NCI-H1436 (cell line): Measurements from ENCODE around the gene HOXC4.

Source experiments
- DNase-seq: peaks from one replicate; lab custom pipeline; 2025; lab: John Stamatoyannopoulos, UW

HOXC4 gene

GRCh38 chr12:54016051-54016450, 37.6 kb upstream of the HOXC4 start:
- no peak for DNase-seq

GRCh38 chr12:54016478-54016964, 37.1 kb upstream of the HOXC4 start:
- no peak for DNase-seq

GRCh38 chr12:54017027-54017788, 36.4 kb upstream of the HOXC4 start:
- no peak for DNase-seq

GRCh38 chr12:54017878-54018467, 35.7 kb upstream of the HOXC4 start:
- peak; percentile 90 for DNase-seq

- no peak for DNase-seq
Observed at GRCh38 chr12:54018468-54018984, 35.1 kb upstream of the HOXC4 start.

- DNase-seq: no peak
Observed at GRCh38 chr12:54019091-54019811, 34.4 kb upstream of the HOXC4 start.

- DNase-seq: no peak
Observed at GRCh38 chr12:54019924-54020590, 33.6 kb upstream of the HOXC4 start.

GRCh38 chr12:54020591-54021405, 32.8 kb upstream of the HOXC4 start:
- no peak for DNase-seq

GRCh38 chr12:54021432-54022013, 32.1 kb upstream of the HOXC4 start:
- no peak for DNase-seq

GRCh38 chr12:54022960-54023884, 30.4 kb upstream of the HOXC4 start:
- no peak for DNase-seq

- DNase-seq: no peak
Observed at GRCh38 chr12:54024127-54024526, 29.5 kb upstream of the HOXC4 start.

- DNase-seq: no peak
Observed at GRCh38 chr12:54024581-54025305, 28.9 kb upstream of the HOXC4 start.

GRCh38 chr12:54025499-54026405, 27.9 kb upstream of the HOXC4 start:
- DNase-seq: no peak

- no peak for DNase-seq
Observed at GRCh38 chr12:54026640-54027441, 26.8 kb upstream of the HOXC4 start.

- no peak for DNase-seq
Observed at GRCh38 chr12:54027442-54027786, 26.2 kb upstream of the HOXC4 start.

- DNase-seq: no peak
Observed at GRCh38 chr12:54028314-54029201, 25.1 kb upstream of the HOXC4 start, which contains the start of gene HOXC6. TSS of gene HOXC6 (plus strand) at chr12:54028440. CDS start at chr12:54028522, 82 bp downstream.
